Smooth muscle cell (in vitro differentiated cells): ENCODE measurements around the gene CPA5. TPM values are rescaled to one million over a fixed set of nuclear protein-coding genes. Genes with fewer than 3 reads are reported as not detected.

Experiments used
- DNase-seq: peaks from one replicate; lab custom pipeline; 2025; ENCODE audit not compliant: unreplicated experiment; lab: John Stamatoyannopoulos, UW
- H2AFZ ChIP-seq: fragments of 200-600 bp; sonication (generic); 2 replicates; pipeline ENCODE4 v1.6.0; 2016; ENCODE audit warnings: antibody characterized with exemption, low read depth, mild to moderate bottlenecking
- H3F3A ChIP-seq: fragments of 200-600 bp; sonication (generic); 2 replicates; pipeline ENCODE4 v1.6.0; 2017; ENCODE audit warnings: antibody characterized with exemption, low read depth
- H3K27ac ChIP-seq: fragments of 200-600 bp; sonication (generic); 2 replicates; pipeline ENCODE4 v1.5.1; 2016; ENCODE audit warnings: low read depth, mild to moderate bottlenecking
- H3K27me3 ChIP-seq: fragments of 200-600 bp; sonication (generic); 2 replicates; pipeline ENCODE4 v1.6.1; 2016; ENCODE audit warnings: low read depth, mild to moderate bottlenecking
- H3K36me3 ChIP-seq: fragments of 200-600 bp; sonication (generic); 2 replicates; pipeline ENCODE4 v1.5.1; 2016; ENCODE audit warnings: low read depth
- H3K4me1 ChIP-seq: fragments of 200-600 bp; sonication (generic); 2 replicates; pipeline ENCODE4 v1.5.1; 2016; ENCODE audit warnings: low read depth
- H3K4me2 ChIP-seq: fragments of 200-600 bp; sonication (generic); 2 replicates; pipeline ENCODE4 v1.6.0; 2016; ENCODE audit warnings: mild to moderate bottlenecking
- H3K4me3 ChIP-seq: fragments of 200-600 bp; sonication (generic); 2 replicates; pipeline ENCODE4 v1.5.1; 2016; ENCODE audit warnings: mild to moderate bottlenecking
- H3K79me2 ChIP-seq: fragments of 200-600 bp; sonication (generic); 2 replicates; pipeline ENCODE4 v1.6.0; 2016; ENCODE audit warnings: low read depth, mild to moderate bottlenecking
- H3K9ac ChIP-seq: fragments of 200-600 bp; sonication (generic); 2 replicates; pipeline ENCODE4 v1.6.0; 2016; ENCODE audit warnings: low read depth
- H3K9me3 ChIP-seq: fragments of 200-600 bp; sonication (generic); replicated peaks from 2 replicates; pipeline ENCODE4 v1.5.1; 2016; ENCODE audit warnings: low read depth
- H4K20me1 ChIP-seq: fragments of 200-600 bp; sonication (generic); 2 replicates; pipeline ENCODE4 v1.6.0; 2016; ENCODE audit warnings: low read depth
- CTCF ChIP-seq: fragments of 200-600 bp; sonication (generic); IDR thresholded peaks from 2 replicates; pipeline ENCODE4 v1.5.1; 2017; ENCODE audit warnings: borderline replicate concordance, mild to moderate bottlenecking, antibody characterized with exemption; ENCODE audit not compliant: insufficient read depth, poor library complexity, severe bottlenecking
- WGBS: methylation state at CpG from one replicate; pipeline ENCODE4 v1.1.7; 2016; ENCODE audit warnings: low lambda C conversion rate; 5-methylcytosine and 5-hydroxymethylcytosine counted together
- polyA plus RNA-seq: library from polyadenylated mRNA; unstranded; fragments of >200 nt; fragmentation: Nextera tagmentation; extraction: Ambion mirVana; gene quantifications from 2 replicates; pipeline ENCODE4 v1.2.1, GENCODE V29; 2016
- total RNA-seq: library from RNA; depleted of rRNA; stranded (reverse); fragments of >200 nt; gene quantifications from 2 replicates; pipeline ENCODE4 v1.2.3, GENCODE V29; 2014

The CPA5 gene
- total and polyA plus RNA-seq, 2 experiments from 2014 or later: not detected

- Histone ChIP-seq H3K4me2 (no peak overlapping the region), H3K9ac (no peak overlapping the region), H3K27ac (no peak overlapping the region), H3K27me3 (no peaks in the 10 kb centered on the region), H3K36me3 (no peaks in the 10 kb centered on the region), H2AFZ (no peak overlapping the region), H3K9me3 (no peaks in the 10 kb centered on the region), H3K79me2 (no peaks in the 10 kb centered on the region), H3K4me3 (no peak overlapping the region), H3F3A (no peaks in the 10 kb centered on the region), H4K20me1 (no peaks in the 10 kb centered on the region), H3K4me1 (no peaks in the 10 kb centered on the region)
- 91% methylated on average over 2 of the region's 2 CpGs for WGBS
- TF ChIP-seq CTCF: no peak
- DNase-seq: no peak
These were observed 41.5 kb upstream of the CPA5 start for GRCh38 chr7:130303127-130303526.

GRCh38 chr7:130303551-130303950 lies 41.1 kb upstream of the CPA5 start:
- WGBS: 97% methylated on average over 5 of the region's 5 CpGs
- H3K27ac ChIP-seq: no peak overlapping the region
- no peaks in the 10 kb centered on the region for H3K36me3 ChIP-seq
- H2AFZ ChIP-seq: no peak overlapping the region
- H3K4me1 ChIP-seq: no peaks in the 10 kb centered on the region
- no peaks in the 10 kb centered on the region for H3K79me2 ChIP-seq
- H3K27me3 ChIP-seq: no peaks in the 10 kb centered on the region
- H3K4me3 ChIP-seq: no peak overlapping the region
- DNase-seq: no peak
- no peak overlapping the region for H3K4me2 ChIP-seq
- no peaks in the 10 kb centered on the region for H3F3A ChIP-seq
- H3K9ac ChIP-seq: no peak overlapping the region
- TF ChIP-seq CTCF: no peak
- no peaks in the 10 kb centered on the region for H4K20me1 ChIP-seq
- H3K9me3 ChIP-seq: no peaks in the 10 kb centered on the region

- Histone ChIP-seq H2AFZ (no peak overlapping the region), H3K4me1 (no peaks in the 10 kb centered on the region), H3K27me3 (no peaks in the 10 kb centered on the region), H3K4me3 (no peak overlapping the region), H3K9ac (no peak overlapping the region), H3K4me2 (no peak overlapping the region), H3K9me3 (no peaks in the 10 kb centered on the region), H3F3A (no peaks in the 10 kb centered on the region), H3K79me2 (no peaks in the 10 kb centered on the region), H3K27ac (no peak overlapping the region), H3K36me3 (no peaks in the 10 kb centered on the region), H4K20me1 (no peaks in the 10 kb centered on the region)
- TF ChIP-seq CTCF: no peak
- DNase-seq: no peak
- WGBS: 81% methylated on average over 5 of the region's 5 CpGs
These were observed 40.6 kb upstream of the CPA5 start for GRCh38 chr7:130303982-130304381.

- Histone ChIP-seq H3K27me3 (no peaks in the 10 kb centered on the region), H3K36me3 (no peaks in the 10 kb centered on the region)
- WGBS: 93% methylated on average over 3 of the region's 3 CpGs
These were observed 39.7 kb upstream of the CPA5 start for GRCh38 chr7:130304878-130305277.

More at GRCh38 chr7:130304878-130305277, 39.7 kb upstream of the CPA5 start:
- DNase-seq: no peak
- no peaks in the 10 kb centered on the region for H3K79me2 ChIP-seq
- no peak overlapping the region for H3K4me3 ChIP-seq
- no peak overlapping the region for H2AFZ ChIP-seq
- no peak overlapping the region for H3K9ac ChIP-seq
- no peaks in the 10 kb centered on the region for H4K20me1 ChIP-seq
- no peaks in the 10 kb centered on the region for H3K4me1 ChIP-seq
- H3F3A ChIP-seq: no peaks in the 10 kb centered on the region
- no peaks in the 10 kb centered on the region for H3K9me3 ChIP-seq
- no peak overlapping the region for H3K4me2 ChIP-seq
- no peak for TF ChIP-seq CTCF
- H3K27ac ChIP-seq: no peak overlapping the region
